T-helper 17 cell (primary cell): Measurements from ENCODE around the gene PTEN. TPM values are rescaled to one million over a fixed set of nuclear protein-coding genes. Genes with fewer than 3 reads are reported as not detected.
"Not testable (repeated sequence)": the region's sequence is repeated elsewhere in the genome, so short reads cannot be mapped to it uniquely, and the experiment has no call there.

Experiments used
- ATAC-seq: fragments of 150-1000 bp; cut with Tn5 transposase; 2 replicates; pipeline ENCODE4 v1.10.0; 2021; ENCODE audit warnings: mild to moderate bottlenecking, moderate library complexity
- DNase-seq, 3 donors: peaks; one replicate each; pipeline versions ENCODE4 v3.0.0 to v3.0.0-alpha.2; 2020 to 2021
- H3K9me3 ChIP-seq: one replicate; pipeline ENCODE4 v1.7.0; 2013; ENCODE audit warnings: low read length, mild to moderate bottlenecking; ENCODE audit not compliant: control insufficient read depth, poor library complexity, severe bottlenecking
- H3K27ac Mint-ChIP-seq: one replicate; pipeline ENCODE4 v1.8.0; 2022; ENCODE audit warnings: mild to moderate bottlenecking, moderate library complexity, mixed read lengths
- H3K27me3 Mint-ChIP-seq: one replicate; pipeline ENCODE4 v1.8.0; 2022; ENCODE audit warnings: mixed read lengths
- H3K36me3 Mint-ChIP-seq: one replicate; pipeline ENCODE4 v1.8.0; 2022; ENCODE audit warnings: low read depth, mixed read lengths
- H3K4me1 Mint-ChIP-seq: one replicate; pipeline ENCODE4 v1.8.0; 2022; ENCODE audit warnings: mild to moderate bottlenecking, mixed read lengths
- H3K4me3 Mint-ChIP-seq: one replicate; pipeline ENCODE4 v1.8.0; 2022; ENCODE audit warnings: mild to moderate bottlenecking, moderate library complexity, mixed read lengths
- total RNA-seq, 4 donors: library from RNA in 2 of 4; stranded (reverse) in 2 of 4; gene quantifications; one replicate each; pipeline ENCODE4 v1.2.3 and lab custom pipeline; 2022 to 2026

The PTEN gene
- total RNA-seq, 2 donors from 2014 or later: 84.9 to 89.3 TPM

- H3K4me1 Mint-ChIP-seq, H3K27ac Mint-ChIP-seq, H3K9me3 ChIP-seq, ATAC-seq, H3K27me3 Mint-ChIP-seq, DNase-seq, H3K4me3 Mint-ChIP-seq, H3K36me3 Mint-ChIP-seq: not testable (repeated sequence)
Measured at GRCh38 chr10:87855247-87855646, 8.2 kb upstream of the PTEN start.

GRCh38 chr10:87855665-87856064 is 7.8 kb upstream of the PTEN start:
- not testable (repeated sequence) for H3K36me3 Mint-ChIP-seq, DNase-seq, H3K9me3 ChIP-seq, H3K27me3 Mint-ChIP-seq, H3K4me3 Mint-ChIP-seq, ATAC-seq, H3K27ac Mint-ChIP-seq
- peaks cover 12% of the 10 kb centered on the region for H3K4me1 Mint-ChIP-seq

GRCh38 chr10:87860156-87860795 is 3.1 kb upstream of the PTEN start:
- Mint-ChIP-seq H3K27me3 (no peaks in the 10 kb centered on the region), H3K36me3 (peaks cover 5% of the 10 kb centered on the region), H3K27ac (peak overlapping the region; percentile 96), H3K4me1 (peaks cover 31% of the 10 kb centered on the region), H3K4me3 (no peak overlapping the region)
- DNase-seq (no peak), ATAC-seq (no peak)
- H3K9me3 ChIP-seq: no peaks in the 10 kb centered on the region

- H3K4me1 Mint-ChIP-seq: peaks cover 37% of the 10 kb centered on the region
- peak overlapping the region; percentile 98 for H3K4me3 Mint-ChIP-seq
- H3K27me3 Mint-ChIP-seq: no peaks in the 10 kb centered on the region
- DNase-seq (no peak), ATAC-seq (no peak)
- peaks cover 7% of the 10 kb centered on the region for H3K36me3 Mint-ChIP-seq
- H3K9me3 ChIP-seq: no peaks in the 10 kb centered on the region
- peak overlapping the region; percentile 96 for H3K27ac Mint-ChIP-seq
Measured at GRCh38 chr10:87860816-87861403, 2.5 kb upstream of the PTEN start.

GRCh38 chr10:87861566-87861952 is 1.9 kb upstream of the PTEN start:
- Mint-ChIP-seq H3K27ac (peak overlapping the region; percentile 96), H3K4me3 (peak overlapping the region; percentile 98), H3K27me3 (no peaks in the 10 kb centered on the region), H3K36me3 (peaks cover 7% of the 10 kb centered on the region), H3K4me1 (peaks cover 40% of the 10 kb centered on the region)
- no peak for ATAC-seq
- DNase-seq: no peak
- H3K9me3 ChIP-seq: no peaks in the 10 kb centered on the region

GRCh38 chr10:87861953-87862678 is 1.3 kb upstream of the PTEN start:
- Mint-ChIP-seq H3K4me1 (peaks cover 43% of the 10 kb centered on the region), H3K4me3 (peak overlapping the region; percentile 98), H3K36me3 (peaks cover 7% of the 10 kb centered on the region), H3K27me3 (no peaks in the 10 kb centered on the region), H3K27ac (peak overlapping the region; percentile 96)
- ATAC-seq (peak; percentile 81), DNase-seq (peak; percentile 86 to 90 (median 87))
- H3K9me3 ChIP-seq: no peaks in the 10 kb centered on the region

- peaks cover 7% of the 10 kb centered on the region for H3K36me3 Mint-ChIP-seq
- peaks cover 45% of the 10 kb centered on the region for H3K4me1 Mint-ChIP-seq
- H3K27ac Mint-ChIP-seq: peak overlapping the region; percentile 96
- ATAC-seq: peak; percentile 52
- DNase-seq: peak in 1 of 3 donors; percentile 51
- H3K4me3 Mint-ChIP-seq: peak overlapping the region; percentile 98
- H3K27me3 Mint-ChIP-seq: no peaks in the 10 kb centered on the region
- H3K9me3 ChIP-seq: no peaks in the 10 kb centered on the region
Measured at GRCh38 chr10:87862679-87863052, 759 bp upstream of the PTEN start.

GRCh38 chr10:87863951-87864495 is 598 bp downstream of the PTEN start:
- Mint-ChIP-seq H3K4me1 (peaks cover 51% of the 10 kb centered on the region), H3K27ac (peak overlapping the region; percentile 96), H3K4me3 (peak overlapping the region; percentile 98)
- not testable (repeated sequence) for H3K9me3 ChIP-seq, H3K27me3 Mint-ChIP-seq, H3K36me3 Mint-ChIP-seq, ATAC-seq
- DNase-seq: peak in 2 of 3 donors; percentile 7 to 27

GRCh38 chr10:87864496-87865059 is 1.2 kb downstream of the PTEN start:
- ATAC-seq: no peak
- Mint-ChIP-seq H3K27me3 (no peaks in the 10 kb centered on the region), H3K4me3 (peak overlapping the region; percentile 97), H3K36me3 (peaks cover 7% of the 10 kb centered on the region), H3K27ac (peak overlapping the region; percentile 93), H3K4me1 (peaks cover 54% of the 10 kb centered on the region)
- H3K9me3 ChIP-seq: no peaks in the 10 kb centered on the region
- no peak for DNase-seq

GRCh38 chr10:87865241-87865881 is 1.9 kb downstream of the PTEN start:
- Mint-ChIP-seq H3K4me3 (peak overlapping the region; percentile 97), H3K36me3 (peaks cover 7% of the 10 kb centered on the region), H3K27ac (peak overlapping the region; percentile 93), H3K27me3 (no peaks in the 10 kb centered on the region), H3K4me1 (peaks cover 54% of the 10 kb centered on the region)
- ATAC-seq: no peak
- DNase-seq: no peak
- no peaks in the 10 kb centered on the region for H3K9me3 ChIP-seq

- peak overlapping the region; percentile 93 for H3K27ac Mint-ChIP-seq
- H3K4me1 Mint-ChIP-seq: peaks cover 56% of the 10 kb centered on the region
- H3K4me3 Mint-ChIP-seq: peak overlapping the region; percentile 83
- no peaks in the 10 kb centered on the region for H3K27me3 Mint-ChIP-seq
- DNase-seq (no peak), ATAC-seq (no peak)
- H3K9me3 ChIP-seq: no peaks in the 10 kb centered on the region
- H3K36me3 Mint-ChIP-seq: peaks cover 7% of the 10 kb centered on the region
Measured at GRCh38 chr10:87866412-87866974, 3.1 kb downstream of the PTEN start.

GRCh38 chr10:87867453-87867852 is 4.0 kb downstream of the PTEN start:
- Mint-ChIP-seq H3K27ac (peak overlapping the region; percentile 93), H3K36me3 (peaks cover 7% of the 10 kb centered on the region), H3K4me3 (peak overlapping the region; percentile 83), H3K27me3 (no peaks in the 10 kb centered on the region), H3K4me1 (peaks cover 51% of the 10 kb centered on the region)
- DNase-seq (no peak), ATAC-seq (no peak)
- H3K9me3 ChIP-seq: no peaks in the 10 kb centered on the region
